GM18951 (cell line): ENCODE results near the gene ZNF665.

Experiments used
- POLR2A ChIP-seq: IDR thresholded peaks from 4 replicates; pipeline ENCODE4 v1.6.1; 2011; ENCODE audit warnings: mild to moderate bottlenecking; ENCODE audit not compliant: insufficient read length, insufficient read depth; ENCODE audit errors: extremely low read depth
- in situ Hi-C: fragments of 300-500 bp; cut with MboI; formaldehyde crosslinking; loops from one replicate; pipeline ENCODE4 v1.12.0; 2022; ENCODE audit warnings: low sequenced_read_pairs, mixed read lengths, inconsistent platforms; ENCODE audit not compliant: unreplicated experiment

Gene ZNF665

GRCh38 chr19:53183146-53183764 lies 9.9 kb downstream of the ZNF665 start:
- in situ Hi-C loops = no loop called here

GRCh38 chr19:53182202-53182601 lies 11.0 kb downstream of the ZNF665 start:
- no peak for TF ChIP-seq POLR2A
- in situ Hi-C loops = no loop called here

More at GRCh38 chr19:53183146-53183764, 9.9 kb downstream of the ZNF665 start:
- no peak for TF ChIP-seq POLR2A

GRCh38 chr19:53177986-53178385 lies 15.2 kb downstream of the ZNF665 start:
- in situ Hi-C loops = no loop called here

GRCh38 chr19:53172889-53173288 lies 20.3 kb downstream of the ZNF665 start:
- in situ Hi-C loops = no loop called here
- TF ChIP-seq POLR2A = no peak

More at GRCh38 chr19:53177986-53178385, 15.2 kb downstream of the ZNF665 start:
- TF ChIP-seq POLR2A = no peak

- in situ Hi-C loops = no loop called here
Measured at GRCh38 chr19:53165691-53166091, 27.5 kb downstream of the ZNF665 start.

GRCh38 chr19:53161123-53161522 lies 32.0 kb downstream of the ZNF665 start:
- in situ Hi-C loops = no loop called here

More at GRCh38 chr19:53165691-53166091, 27.5 kb downstream of the ZNF665 start:
- no peak for TF ChIP-seq POLR2A

GRCh38 chr19:53160350-53160749 lies 32.8 kb downstream of the ZNF665 start:
- no peak for TF ChIP-seq POLR2A
- in situ Hi-C loops = no loop called here

More at GRCh38 chr19:53161123-53161522, 32.0 kb downstream of the ZNF665 start:
- no peak for TF ChIP-seq POLR2A

GRCh38 chr19:53158119-53158656 lies 35.0 kb downstream of the ZNF665 start:
- in situ Hi-C loops = no loop called here
- no peak for TF ChIP-seq POLR2A

GRCh38 chr19:53157626-53158025 lies 35.5 kb downstream of the ZNF665 start:
- no peak for TF ChIP-seq POLR2A
- in situ Hi-C loops = no loop called here

- in situ Hi-C loops = no loop called here
- no peak for TF ChIP-seq POLR2A
Measured at GRCh38 chr19:53156850-53157249, 36.3 kb downstream of the ZNF665 start.

- no peak for TF ChIP-seq POLR2A
Measured at GRCh38 chr19:53147645-53148044, 45.5 kb downstream of the ZNF665 start.

GRCh38 chr19:53140351-53140750 lies 52.8 kb downstream of the ZNF665 start:
- in situ Hi-C loops = no loop called here
- TF ChIP-seq POLR2A = no peak

More at GRCh38 chr19:53147645-53148044, 45.5 kb downstream of the ZNF665 start:
- in situ Hi-C loops = no loop called here

GRCh38 chr19:53136432-53136831 lies 56.7 kb downstream of the ZNF665 start:
- no peak for TF ChIP-seq POLR2A
- in situ Hi-C loops = no loop called here
